Thyroid gland (tissue), 4 donors: ENCODE results near the gene MPPED2.

Experiments
- POLR2A ChIP-seq, 2 donors: fragments of 450-650 bp; IDR thresholded peaks; one replicate each; pipeline ENCODE4 v1.6.1; 2017; ENCODE audit warnings: antibody characterized with exemption in 2 of 2, mild to moderate bottlenecking in 2 of 2, moderate library complexity in 1 of 2
- TF ChIP-seq, protein P1 (sequence below), 6 experiments: fragments of 200-600 bp in 3 of 6; fragments of 450-650 bp in 3 of 6; sonication (generic) in 3 of 6; IDR thresholded peaks; one replicate each; pipeline ENCODE4 v1.5.1; 2016 to 2019; ENCODE audit warnings: antibody characterized with exemption in 6 of 6, mild to moderate bottlenecking in 2 of 6, inconsistent platforms in 1 of 6, moderate library complexity in 1 of 6

DNA sequence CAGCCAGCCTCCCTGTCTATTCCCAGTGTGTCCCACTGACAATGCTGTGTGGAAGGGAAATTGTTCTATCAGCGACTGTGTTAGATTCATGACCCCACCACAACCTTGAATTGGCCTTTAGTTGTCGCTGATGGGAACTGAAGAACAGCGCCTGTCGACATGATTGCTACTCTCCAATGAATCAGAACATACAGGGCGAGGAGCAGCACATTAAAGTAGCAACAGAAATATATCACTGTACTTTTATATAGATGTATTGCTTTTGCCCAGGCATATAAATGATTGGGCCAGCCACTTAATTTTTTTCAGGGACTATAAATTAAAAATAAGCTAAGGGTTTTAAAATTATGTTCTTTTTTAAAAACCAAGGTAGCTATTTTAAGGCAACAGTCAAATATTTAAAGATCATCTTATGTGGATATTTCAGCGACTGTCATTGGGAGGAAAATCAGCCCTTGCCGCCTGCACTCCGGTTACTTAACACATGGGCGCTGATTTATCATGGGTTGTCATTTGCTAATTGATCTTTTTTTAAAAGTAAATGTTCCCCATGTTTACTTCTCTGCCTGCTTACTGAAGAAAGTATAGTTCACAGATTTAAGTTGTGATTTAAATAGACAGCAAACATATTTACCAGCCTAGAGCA, 221.2 kb downstream of the MPPED2 start:
- TF ChIP-seq, protein P1, sequence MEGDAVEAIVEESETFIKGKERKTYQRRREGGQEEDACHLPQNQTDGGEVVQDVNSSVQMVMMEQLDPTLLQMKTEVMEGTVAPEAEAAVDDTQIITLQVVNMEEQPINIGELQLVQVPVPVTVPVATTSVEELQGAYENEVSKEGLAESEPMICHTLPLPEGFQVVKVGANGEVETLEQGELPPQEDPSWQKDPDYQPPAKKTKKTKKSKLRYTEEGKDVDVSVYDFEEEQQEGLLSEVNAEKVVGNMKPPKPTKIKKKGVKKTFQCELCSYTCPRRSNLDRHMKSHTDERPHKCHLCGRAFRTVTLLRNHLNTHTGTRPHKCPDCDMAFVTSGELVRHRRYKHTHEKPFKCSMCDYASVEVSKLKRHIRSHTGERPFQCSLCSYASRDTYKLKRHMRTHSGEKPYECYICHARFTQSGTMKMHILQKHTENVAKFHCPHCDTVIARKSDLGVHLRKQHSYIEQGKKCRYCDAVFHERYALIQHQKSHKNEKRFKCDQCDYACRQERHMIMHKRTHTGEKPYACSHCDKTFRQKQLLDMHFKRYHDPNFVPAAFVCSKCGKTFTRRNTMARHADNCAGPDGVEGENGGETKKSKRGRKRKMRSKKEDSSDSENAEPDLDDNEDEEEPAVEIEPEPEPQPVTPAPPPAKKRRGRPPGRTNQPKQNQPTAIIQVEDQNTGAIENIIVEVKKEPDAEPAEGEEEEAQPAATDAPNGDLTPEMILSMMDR (IDR thresholded peaks at IDR 0.05): no peak
- no peak for TF ChIP-seq POLR2A (IDR thresholded peaks at IDR 0.05)
